Medulla oblongata (tissue), 1 donor: ENCODE data around the gene PIGA.
A peak's percentile ranks its signal among the peaks of the same experiment; 100 is the strongest.
"Not testable (repeated sequence)": the region's sequence is repeated elsewhere in the genome, so short reads cannot be mapped to it uniquely, and the experiment has no call there.

ENCODE experiments used
- DNase-seq: peaks from one replicate; pipeline ENCODE4 v3.0.0-alpha.2; 2015; ENCODE audit errors: extremely low spot score

PIGA gene

DNA sequence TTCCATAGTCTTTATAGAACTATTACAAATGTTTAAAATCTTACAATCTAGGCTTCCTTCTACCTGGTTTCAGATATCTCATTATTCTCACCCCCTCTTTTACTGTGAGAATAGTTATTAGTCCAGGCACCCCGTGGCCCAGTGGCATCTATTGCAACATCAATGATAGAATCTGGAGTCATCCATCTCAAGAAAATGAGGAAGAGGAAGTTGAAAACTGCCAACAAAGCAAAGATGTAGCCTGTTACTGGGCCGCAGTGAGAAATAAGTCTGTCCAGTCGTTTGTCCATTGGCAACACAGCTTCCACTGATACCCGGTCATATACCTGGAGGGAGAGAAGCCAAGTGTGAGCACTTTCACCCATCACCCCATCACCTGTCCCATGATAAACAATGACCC lies 13.9 kb downstream of the PIGA start:
- DNase-seq, result peak; percentile 55

DNA sequence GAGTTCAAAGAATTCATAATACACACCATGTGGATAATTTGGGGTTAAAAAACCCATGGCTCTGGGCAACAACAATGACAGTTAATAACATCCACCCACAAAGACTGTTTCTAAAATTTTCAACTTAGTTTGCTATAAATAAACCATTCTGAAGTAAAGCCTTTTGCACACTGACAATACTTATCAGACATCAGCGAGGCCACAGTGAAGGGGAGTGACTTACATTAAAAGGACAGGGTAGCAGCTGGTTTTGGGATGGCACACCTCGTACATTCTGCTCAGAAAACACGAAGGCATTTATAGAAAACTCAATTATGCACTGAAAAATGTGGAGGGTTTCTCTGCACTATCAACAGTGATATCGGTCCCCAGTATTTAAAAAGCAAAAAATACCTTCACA lies 15.0 kb downstream of the PIGA start:
- no peak for DNase-seq

DNA sequence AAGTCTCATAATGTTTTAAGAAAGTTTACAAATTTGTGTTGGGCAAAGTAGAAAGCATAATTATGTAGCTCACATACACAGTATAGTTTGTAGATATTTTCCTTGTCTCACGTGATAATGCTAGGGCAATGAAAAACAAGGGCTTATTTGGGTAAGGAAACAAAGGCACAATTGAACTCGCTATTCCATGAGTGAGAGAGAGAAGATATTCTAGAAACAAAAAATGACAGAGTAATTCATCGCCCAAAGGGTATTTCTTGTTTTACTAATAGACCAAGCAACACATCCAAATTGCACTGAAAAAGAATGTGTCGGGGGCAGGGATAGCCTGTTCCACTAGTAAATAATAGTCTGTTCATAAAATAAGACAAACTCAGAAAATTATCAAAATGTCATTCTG lies 16.2 kb downstream of the PIGA start:
- peak; percentile 73 for DNase-seq

DNA sequence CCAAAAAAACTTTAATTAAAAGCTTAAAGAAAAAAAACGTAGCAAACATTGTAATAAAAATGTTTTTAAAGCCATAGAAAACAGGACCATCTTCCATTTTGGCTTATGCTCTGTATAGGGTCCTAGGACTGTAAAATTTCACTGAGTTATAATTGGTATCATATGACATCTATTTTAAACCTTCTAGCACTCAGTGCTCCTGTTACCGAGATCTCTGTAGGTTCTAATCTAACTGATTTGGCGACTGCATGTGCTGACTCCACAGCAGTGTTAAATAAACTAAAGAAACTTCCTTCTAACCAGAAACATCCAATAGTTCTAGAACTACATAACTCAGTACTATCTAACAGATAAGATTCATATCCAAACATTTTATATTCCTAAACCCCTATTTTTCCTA lies 19.8 kb downstream of the PIGA start, which contains the start of gene ASB11:
Gene ASB11 (minus strand): TSS at position 132 of the 400 bp plus-strand sequence. CDS start 35 bp downstream, at position 97.
- no peak for DNase-seq

DNA sequence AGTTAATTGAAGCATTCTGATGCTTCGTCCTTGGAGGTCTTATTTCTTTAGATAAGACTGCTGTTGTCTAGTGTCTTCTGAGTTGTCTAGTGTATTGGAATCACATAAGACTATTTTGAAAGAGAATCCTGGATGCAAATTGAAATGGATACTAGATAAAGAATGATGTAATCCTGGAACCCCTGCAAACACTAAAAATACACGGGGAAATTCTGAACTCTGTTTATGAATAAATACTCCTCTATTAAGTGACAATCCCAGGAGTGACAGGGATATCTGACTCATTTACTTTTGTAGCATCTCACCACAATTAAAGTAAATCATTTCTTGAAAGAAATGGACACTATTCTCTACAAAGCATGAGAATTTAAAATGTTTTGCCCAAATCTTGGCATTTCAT lies 20.9 kb downstream of the PIGA start:
- DNase-seq, result no peak

DNA sequence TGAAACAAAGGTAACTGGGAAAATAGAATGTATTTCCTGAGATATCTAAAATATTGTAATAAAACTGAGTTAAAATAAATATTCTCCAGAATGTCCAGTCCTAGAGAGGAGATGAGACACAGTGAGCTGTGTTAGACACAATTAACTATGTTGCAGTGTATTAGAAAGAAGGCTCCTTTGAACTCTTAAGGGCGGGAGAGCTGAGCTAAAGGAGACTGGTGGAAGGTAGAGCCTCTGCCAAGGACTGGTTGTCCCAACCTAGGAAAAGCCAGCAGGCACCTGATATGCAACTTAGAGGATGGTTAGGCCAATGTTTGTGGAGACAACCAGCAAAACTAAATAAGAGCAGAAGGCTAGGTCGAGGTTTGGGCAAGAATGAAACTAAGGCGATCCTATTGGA lies 24.2 kb downstream of the PIGA start:
- no peak for DNase-seq

DNA sequence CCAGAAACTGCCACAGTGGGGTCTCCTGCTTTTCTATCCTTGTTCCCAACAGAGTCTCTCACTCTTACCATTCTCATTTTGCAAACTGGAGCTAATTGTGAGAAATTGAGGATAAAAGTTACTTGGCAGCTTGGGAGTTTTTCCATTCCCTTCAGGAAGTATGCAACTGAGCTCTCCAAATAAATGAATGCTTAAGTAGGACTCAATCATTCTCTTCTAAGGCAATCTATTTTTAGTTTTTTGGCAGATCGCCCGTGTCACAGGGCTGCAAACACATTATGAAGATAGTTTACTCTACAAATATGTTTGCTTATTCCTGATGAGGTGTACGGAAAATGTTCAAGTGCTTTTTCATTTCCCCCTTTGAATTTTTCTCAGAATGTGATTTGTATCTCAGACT lies 25.2 kb downstream of the PIGA start:
- peak; percentile 54 for DNase-seq

DNA sequence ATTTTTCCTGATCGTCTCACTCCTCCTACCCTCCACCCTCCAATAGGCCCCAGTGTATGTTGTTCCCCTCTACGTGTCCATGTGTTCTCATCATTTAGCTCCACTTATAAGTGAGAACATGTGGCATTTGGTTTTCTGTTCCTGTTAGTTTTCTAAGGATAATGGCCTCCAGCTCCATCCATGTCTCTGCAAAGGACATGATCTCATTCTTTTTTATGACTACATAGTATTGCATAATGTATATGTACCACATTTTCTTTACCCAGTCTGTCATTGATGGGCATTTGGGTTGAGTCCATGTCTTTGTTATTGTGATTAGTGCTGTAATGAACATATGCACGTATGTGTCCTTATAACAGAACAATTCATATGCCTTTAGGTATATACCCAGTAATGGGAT lies 29.4 kb downstream of the PIGA start:
- DNase-seq, result not testable (repeated sequence)

DNA sequence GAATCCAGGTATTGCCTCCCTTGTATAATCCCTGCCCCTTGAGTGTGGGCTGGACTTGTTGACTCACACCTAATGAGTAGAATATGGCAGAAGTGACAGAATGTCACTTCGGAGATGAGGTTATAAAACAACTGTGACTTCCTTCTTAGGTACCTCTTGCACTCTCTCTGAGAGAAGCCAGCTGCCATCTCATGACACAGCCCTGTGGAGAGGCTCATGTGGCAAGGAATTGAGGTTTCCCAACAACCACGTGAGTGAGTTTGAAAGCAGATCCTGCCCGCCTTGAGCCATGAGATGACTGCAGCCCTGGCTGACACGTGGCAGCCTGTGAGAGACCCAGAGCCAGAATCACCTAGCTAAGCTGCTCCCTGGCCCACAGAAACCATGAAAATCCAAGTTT lies 33.4 kb downstream of the PIGA start:
- peak; percentile 47 for DNase-seq

DNA sequence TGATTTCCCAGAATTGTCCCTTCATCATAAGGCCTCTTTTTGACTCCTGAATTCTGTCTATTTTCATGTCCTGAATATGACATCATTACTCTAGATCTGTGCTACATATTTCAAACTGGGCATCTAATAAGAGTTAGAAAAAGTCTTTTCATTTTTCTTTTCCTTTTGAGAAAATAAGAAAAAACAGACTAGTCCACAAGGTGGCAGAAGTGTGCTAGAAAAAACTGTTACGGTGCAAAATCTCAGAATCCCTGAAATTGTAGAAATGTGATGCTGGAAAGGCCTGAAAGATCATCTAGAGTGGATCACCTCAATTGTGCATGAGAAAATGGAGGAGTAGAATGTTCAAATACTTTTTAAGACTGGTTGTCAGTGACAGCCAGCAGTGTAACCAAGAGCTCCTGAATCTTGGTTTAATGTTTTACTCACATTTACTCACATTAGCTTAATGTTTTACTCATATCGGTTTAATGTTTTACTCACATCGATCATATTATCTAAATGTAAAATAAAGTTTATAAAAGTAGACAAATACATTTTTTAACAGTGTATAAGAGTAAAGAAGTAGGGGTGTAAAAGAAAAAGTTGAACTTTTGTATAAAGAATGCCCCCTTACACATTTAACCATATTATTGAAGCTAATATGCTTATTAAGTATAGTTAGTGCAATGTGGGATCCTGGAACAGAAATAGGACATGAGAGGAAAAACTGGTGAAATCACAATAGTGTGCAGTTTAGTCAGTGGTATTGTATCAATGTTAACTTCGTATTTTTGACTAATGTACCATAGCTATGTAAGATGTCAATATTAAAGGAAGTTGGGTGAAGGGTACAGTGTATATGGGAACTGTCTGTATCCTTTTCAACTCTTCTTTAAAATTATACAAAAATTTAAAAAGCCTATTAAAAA lies 35.1 kb downstream of the PIGA start:
- peak; percentile 57 for DNase-seq

DNA sequence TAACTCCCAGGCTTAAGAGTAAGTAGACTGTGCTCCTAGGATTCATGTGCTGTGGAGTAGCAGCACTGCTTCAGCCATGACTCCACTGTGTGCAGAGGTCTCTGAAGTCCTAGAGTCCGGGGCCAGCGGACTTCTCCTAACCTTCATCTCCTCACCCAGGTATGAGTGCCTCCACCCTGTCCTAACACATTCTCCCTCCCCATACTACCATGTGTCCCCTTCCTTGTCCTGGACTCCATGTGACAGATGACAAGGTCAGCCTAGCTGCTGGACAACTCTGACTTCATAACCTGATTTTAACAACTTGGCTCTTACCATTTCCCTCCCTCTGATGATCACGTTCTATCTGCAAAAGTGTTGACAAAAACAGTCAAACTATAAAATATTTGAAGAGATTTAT lies 36.5 kb downstream of the PIGA start:
- DNase-seq, result no peak

DNA sequence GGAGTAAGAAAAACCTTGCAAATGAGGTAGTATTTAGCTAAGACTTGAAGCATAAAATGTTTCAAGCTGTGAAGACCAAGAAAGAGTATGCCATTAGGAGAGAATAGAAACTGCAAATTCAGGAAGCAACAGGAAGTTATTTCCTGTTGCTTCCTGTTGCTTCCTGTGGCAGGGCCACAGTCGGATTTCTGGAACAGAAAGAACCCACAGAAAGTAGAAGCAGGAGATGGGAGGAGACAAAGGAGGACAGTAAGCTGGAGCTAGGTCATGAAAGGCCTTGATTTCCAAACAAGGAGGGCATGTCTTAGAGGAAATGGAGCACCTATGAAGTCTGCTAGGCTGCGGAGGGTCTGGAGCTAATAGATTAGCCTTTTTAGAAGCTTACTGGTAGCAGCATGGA lies 37.1 kb downstream of the PIGA start:
- DNase-seq, result no peak

DNA sequence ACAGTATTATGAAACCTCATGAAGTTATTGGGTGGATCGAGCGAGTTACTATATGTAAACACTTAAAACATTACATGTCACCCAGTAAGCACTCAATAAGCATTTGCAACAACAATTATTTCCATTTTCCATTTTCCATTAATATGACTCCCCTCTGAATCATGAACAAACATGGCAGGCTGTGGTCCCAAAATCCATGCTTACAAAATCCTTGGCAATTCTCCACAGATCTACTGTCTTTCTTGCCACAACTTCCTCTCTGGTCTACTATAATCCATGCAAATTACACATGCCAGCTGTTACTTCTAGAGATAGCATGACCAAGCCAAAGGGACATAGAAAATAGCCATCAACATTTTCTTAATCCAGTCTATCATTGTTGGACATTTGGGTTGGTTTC lies 41.9 kb downstream of the PIGA start:
- DNase-seq, result no peak

DNA sequence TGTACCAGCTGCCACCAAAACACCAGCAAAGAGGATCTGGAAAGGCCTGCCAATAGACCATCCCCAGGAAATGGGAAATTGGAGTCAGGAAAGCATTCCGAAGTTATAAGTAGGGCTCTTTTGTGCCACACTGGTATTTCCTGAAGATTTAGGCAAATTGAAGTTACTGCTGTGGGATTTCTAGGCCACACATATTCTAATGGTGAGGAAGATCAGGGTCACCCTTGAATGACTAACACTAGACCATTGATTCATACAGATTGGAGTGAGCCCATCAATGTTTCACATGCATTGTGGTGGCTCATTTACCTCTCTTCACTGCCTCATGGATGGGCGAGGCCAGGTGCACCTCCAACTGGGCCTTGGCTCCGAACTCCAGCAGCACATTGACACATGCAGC lies 42.5 kb downstream of the PIGA start:
- DNase-seq, result no peak

DNA sequence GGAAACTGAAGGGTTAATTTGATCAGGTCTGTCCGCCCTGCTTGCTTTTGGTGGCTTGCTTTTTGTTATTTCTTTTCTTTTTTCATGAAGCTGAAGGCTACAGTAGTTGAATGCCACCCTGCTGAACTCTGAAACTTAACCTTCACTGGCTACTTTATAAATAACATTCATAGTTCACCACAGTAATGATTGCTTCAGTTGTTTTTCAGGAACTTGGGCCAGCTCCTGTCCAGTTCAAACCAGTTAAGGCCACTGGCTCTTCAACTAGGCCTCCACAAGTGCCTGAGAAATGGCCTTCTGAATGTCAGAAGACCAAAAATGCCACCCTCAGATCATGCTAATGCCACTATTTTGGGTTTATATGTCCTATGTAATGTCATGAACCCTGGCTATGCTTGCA lies 57.7 kb downstream of the PIGA start:
- no peak for DNase-seq

DNA sequence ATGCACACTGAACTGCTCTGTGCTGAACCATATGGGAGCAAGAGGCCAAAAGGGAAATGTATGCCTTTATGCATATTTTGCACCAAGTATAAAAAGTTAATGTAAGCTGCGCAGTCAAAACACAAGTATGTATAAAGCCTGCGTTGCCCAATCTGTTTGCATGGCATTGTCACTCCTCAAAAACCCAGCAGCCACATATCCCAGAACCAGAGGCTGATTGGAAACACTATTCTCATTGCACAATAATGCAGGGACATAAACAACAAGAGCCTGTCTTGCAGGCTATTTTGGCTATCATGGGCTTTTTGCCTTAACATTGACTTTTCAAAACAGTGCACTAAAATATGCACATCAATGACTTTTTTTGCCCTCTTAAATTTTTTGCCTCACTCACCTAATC lies 60.4 kb downstream of the PIGA start:
- DNase-seq, result no peak

DNA sequence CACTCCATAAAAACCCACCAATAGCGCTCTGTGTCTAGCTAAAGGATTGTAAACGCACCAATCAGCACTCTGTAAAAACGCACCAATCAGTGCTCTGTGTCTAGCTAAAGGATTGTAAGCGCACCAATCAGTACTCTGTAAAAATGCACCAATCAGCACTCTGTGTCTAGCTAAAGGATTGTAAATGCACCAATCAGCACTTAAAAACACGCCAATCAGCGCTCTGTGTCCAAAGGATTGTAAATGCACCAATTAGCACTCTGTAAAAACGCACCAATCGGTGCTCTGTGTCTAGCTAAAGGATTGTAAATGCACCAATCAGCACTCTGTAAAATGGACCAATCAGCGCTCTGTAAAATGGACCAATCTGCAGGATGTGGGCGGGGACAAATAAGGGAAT lies 62.0 kb downstream of the PIGA start:
- DNase-seq, result not testable (repeated sequence)

DNA sequence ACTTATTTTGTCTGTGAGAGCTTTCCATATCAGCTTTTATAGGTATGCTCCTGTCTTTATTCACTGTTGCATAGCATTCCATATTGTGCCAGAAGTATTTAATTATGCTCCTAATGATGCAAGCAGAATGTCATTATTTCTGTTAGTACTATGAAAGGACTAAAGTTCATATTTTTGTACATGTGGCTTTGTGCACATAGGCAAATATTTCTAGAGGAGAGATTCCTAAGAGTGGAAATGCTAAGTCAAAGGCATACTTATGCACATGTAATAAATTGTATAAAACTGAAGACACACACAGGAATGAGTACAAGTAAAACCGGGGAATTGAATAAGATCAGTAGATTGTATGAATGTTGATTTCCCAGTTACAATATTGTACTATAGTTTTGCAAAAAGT lies 63.6 kb downstream of the PIGA start:
- no peak for DNase-seq

DNA sequence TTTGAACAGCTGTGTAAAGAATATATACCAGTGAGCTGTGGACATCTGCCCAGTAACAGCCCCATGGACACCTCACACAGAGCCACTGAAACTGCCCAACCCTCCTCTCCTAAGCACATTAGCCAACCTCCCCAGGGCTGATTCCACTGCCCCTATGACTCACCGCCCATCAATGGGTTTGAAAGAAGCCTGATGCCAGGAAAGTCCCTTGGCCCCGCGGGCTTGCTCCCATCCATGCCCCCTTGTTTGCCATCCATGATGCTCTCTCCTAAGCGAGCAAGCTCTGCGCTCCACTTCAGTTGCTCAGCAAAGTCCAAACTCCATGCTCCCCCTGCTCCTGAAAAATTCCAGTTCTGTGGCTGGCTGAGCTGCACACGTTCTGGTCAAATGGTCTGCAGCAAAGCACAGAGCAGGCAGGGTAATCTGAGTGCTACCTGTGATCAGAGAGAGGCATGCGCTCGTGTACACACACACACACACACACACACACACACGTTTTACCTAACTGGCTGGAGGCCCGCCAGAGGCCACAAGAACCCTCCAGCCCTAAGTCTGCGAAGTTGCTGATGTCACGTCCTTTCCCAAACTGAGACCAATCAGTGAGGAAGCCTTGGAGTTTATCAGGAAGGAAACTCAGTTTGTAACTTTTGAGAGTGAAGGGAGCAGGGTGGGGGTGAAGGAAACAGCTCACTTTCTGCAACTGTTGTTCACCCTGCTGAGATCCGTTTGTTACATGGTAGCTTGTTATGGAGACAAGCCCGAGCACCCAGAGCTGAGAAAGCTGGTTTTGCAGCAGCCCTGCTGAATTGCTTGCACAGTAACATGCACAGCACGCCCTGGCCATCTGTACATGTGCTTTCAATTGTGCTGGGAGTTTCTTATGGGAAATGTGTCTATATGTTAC lies 65.5 kb downstream of the PIGA start, which contains the start of gene ASB9:
Gene ASB9 (minus strand): TSS at position 466 of the 904 bp plus-strand sequence. CDS start 209 bp downstream, at position 257.
- no peak for DNase-seq
